ENCODE measurements around the gene DPM1. TPM values are rescaled to one million over a fixed set of nuclear protein-coding genes. Genes with fewer than 3 reads are reported as not detected.

The DPM1 gene
- total RNA-seq, 1 donor from 2014 or later, result 44.9 TPM

GRCh38 chr20:50893620-50894019 lies 64.7 kb downstream of the DPM1 start:
- Histone ChIP-seq H3K4me1 (peaks cover 12% of the 10 kb centered on the region), H3K27me3 (ENCODE audit: low read depth) (no peaks in the 10 kb centered on the region), H3K4me3 (no peak overlapping the region), H3K9me3 (replicated peaks) (no peaks in the 10 kb centered on the region), H3K27ac (replicated peaks) (no peak overlapping the region), H3K36me3 (peaks cover 80% of the 10 kb centered on the region)
- intact Hi-C loops (cut with micrococcal nuclease), result no loop called here
- no peak for DNase-seq
- TF ChIP-seq CTCF (IDR thresholded peaks at IDR 0.05; ENCODE audit: borderline replicate concordance), result no peak

GRCh38 chr20:50892394-50892793 lies 65.9 kb downstream of the DPM1 start:
- Histone ChIP-seq H3K36me3 (peaks cover 68% of the 10 kb centered on the region), H3K27me3 (ENCODE audit: low read depth) (no peaks in the 10 kb centered on the region), H3K4me1 (peaks cover 12% of the 10 kb centered on the region), H3K9me3 (replicated peaks) (no peaks in the 10 kb centered on the region), H3K27ac (replicated peaks) (no peak overlapping the region), H3K4me3 (no peak overlapping the region)
- intact Hi-C loops (cut with micrococcal nuclease), result no loop called here
- TF ChIP-seq CTCF (IDR thresholded peaks at IDR 0.05; ENCODE audit: borderline replicate concordance), result no peak
- no peak for DNase-seq

GRCh38 chr20:50891138-50891537 lies 67.2 kb downstream of the DPM1 start:
- Histone ChIP-seq H3K27ac (replicated peaks) (no peak overlapping the region), H3K27me3 (ENCODE audit: low read depth) (no peaks in the 10 kb centered on the region), H3K9me3 (replicated peaks) (no peaks in the 10 kb centered on the region), H3K36me3 (peaks cover 55% of the 10 kb centered on the region), H3K4me3 (no peak overlapping the region), H3K4me1 (peaks cover 12% of the 10 kb centered on the region)
- intact Hi-C loops (cut with micrococcal nuclease), result no loop called here
- no peak for DNase-seq
- TF ChIP-seq CTCF (IDR thresholded peaks at IDR 0.05; ENCODE audit: borderline replicate concordance), result no peak

GRCh38 chr20:50887576-50887975 lies 70.8 kb downstream of the DPM1 start:
- DNase-seq, result no peak
- no peak for TF ChIP-seq CTCF (IDR thresholded peaks at IDR 0.05; ENCODE audit: borderline replicate concordance)
- peaks cover 35% of the 10 kb centered on the region for H3K36me3 ChIP-seq
- intact Hi-C loops (cut with micrococcal nuclease), result no loop called here
- H3K4me3 ChIP-seq, result no peak overlapping the region
- peaks cover 12% of the 10 kb centered on the region for H3K4me1 ChIP-seq
- no peak overlapping the region for H3K27ac ChIP-seq (replicated peaks)
- H3K9me3 ChIP-seq (replicated peaks), result no peaks in the 10 kb centered on the region
- no peaks in the 10 kb centered on the region for H3K27me3 ChIP-seq (ENCODE audit: low read depth)

- intact Hi-C loops (cut with micrococcal nuclease), result no loop called here
- Histone ChIP-seq H3K4me3 (no peak overlapping the region), H3K27me3 (ENCODE audit: low read depth) (no peaks in the 10 kb centered on the region), H3K36me3 (peaks cover 22% of the 10 kb centered on the region), H3K4me1 (peaks cover 12% of the 10 kb centered on the region), H3K27ac (replicated peaks) (no peak overlapping the region), H3K9me3 (replicated peaks) (no peaks in the 10 kb centered on the region)
- no peak for TF ChIP-seq CTCF (IDR thresholded peaks at IDR 0.05; ENCODE audit: borderline replicate concordance)
- no peak for DNase-seq
These were observed 72.0 kb downstream of the DPM1 start for GRCh38 chr20:50886184-50886790.
